A673 (cell line): ENCODE measurements around the gene TGIF2.

Experiments used
- EZH2 ChIP-seq: fragments of 200-600 bp; sonication (generic); IDR thresholded peaks from 2 replicates; pipeline ENCODE4 v1.6.1; 2017; ENCODE audit warnings: borderline replicate concordance, low read depth, mild to moderate bottlenecking, mixed read lengths, antibody characterized with exemption, low read length; ENCODE audit not compliant: poor library complexity, severe bottlenecking
- TF ChIP-seq, protein P1 (sequence below): fragments of 300-800, 200-600 bp; sonication (generic); conservative IDR thresholded peaks from 2 replicates; pipeline ENCODE4 v1.5.1; 2017; ENCODE audit warnings: low read depth, mild to moderate bottlenecking, antibody characterized with exemption, low read length, moderate library complexity, mixed read lengths

DNA sequence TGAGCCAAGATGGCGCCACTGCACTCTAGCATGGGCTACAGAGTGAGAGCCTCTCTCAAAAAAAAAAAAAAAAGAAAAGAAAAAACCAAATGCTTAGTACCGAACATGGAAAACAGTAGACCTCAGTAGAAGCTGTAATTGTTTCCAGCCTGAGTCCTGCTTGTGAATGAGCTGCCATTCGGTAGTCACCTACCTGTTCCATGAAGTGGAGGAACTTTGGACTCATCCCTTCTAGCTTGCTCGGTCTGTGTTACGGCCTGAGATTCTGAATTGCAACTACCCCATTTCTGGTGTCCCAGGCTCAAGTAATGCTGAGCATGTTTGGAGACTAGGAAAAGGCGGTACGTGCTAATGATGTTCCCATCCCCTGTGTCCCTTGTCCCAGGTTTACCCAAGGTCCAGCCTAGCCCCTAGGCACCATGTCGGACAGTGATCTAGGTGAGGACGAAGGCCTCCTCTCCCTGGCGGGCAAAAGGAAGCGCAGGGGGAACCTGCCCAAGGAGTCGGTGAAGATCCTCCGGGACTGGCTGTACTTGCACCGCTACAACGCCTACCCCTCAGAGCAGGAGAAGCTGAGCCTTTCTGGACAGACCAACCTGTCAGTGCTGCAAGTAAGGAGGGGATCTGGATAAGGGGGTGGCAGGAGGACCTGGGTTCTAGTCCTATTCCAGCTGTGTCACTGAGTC is 5.1 kb downstream of the TGIF2 start:
- TF ChIP-seq, protein P1, sequence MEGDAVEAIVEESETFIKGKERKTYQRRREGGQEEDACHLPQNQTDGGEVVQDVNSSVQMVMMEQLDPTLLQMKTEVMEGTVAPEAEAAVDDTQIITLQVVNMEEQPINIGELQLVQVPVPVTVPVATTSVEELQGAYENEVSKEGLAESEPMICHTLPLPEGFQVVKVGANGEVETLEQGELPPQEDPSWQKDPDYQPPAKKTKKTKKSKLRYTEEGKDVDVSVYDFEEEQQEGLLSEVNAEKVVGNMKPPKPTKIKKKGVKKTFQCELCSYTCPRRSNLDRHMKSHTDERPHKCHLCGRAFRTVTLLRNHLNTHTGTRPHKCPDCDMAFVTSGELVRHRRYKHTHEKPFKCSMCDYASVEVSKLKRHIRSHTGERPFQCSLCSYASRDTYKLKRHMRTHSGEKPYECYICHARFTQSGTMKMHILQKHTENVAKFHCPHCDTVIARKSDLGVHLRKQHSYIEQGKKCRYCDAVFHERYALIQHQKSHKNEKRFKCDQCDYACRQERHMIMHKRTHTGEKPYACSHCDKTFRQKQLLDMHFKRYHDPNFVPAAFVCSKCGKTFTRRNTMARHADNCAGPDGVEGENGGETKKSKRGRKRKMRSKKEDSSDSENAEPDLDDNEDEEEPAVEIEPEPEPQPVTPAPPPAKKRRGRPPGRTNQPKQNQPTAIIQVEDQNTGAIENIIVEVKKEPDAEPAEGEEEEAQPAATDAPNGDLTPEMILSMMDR: no peak
- TF ChIP-seq EZH2: no peak
